Smooth muscle cell (in vitro differentiated cells): Measurements from ENCODE around the gene GALNTL6. TPM values are rescaled to one million over a fixed set of nuclear protein-coding genes. Genes with fewer than 3 reads are reported as not detected.

Experiments
- DNase-seq: peaks from one replicate; lab custom pipeline; 2025; ENCODE audit not compliant: unreplicated experiment; lab: John Stamatoyannopoulos, UW
- H2AFZ ChIP-seq: fragments of 200-600 bp; sonication (generic); 2 replicates; pipeline ENCODE4 v1.6.0; 2016; ENCODE audit warnings: antibody characterized with exemption, low read depth, mild to moderate bottlenecking
- H3F3A ChIP-seq: fragments of 200-600 bp; sonication (generic); 2 replicates; pipeline ENCODE4 v1.6.0; 2017; ENCODE audit warnings: antibody characterized with exemption, low read depth
- H3K27ac ChIP-seq: fragments of 200-600 bp; sonication (generic); 2 replicates; pipeline ENCODE4 v1.5.1; 2016; ENCODE audit warnings: low read depth, mild to moderate bottlenecking
- H3K27me3 ChIP-seq: fragments of 200-600 bp; sonication (generic); 2 replicates; pipeline ENCODE4 v1.6.1; 2016; ENCODE audit warnings: low read depth, mild to moderate bottlenecking
- H3K36me3 ChIP-seq: fragments of 200-600 bp; sonication (generic); 2 replicates; pipeline ENCODE4 v1.5.1; 2016; ENCODE audit warnings: low read depth
- H3K4me1 ChIP-seq: fragments of 200-600 bp; sonication (generic); 2 replicates; pipeline ENCODE4 v1.5.1; 2016; ENCODE audit warnings: low read depth
- H3K4me2 ChIP-seq: fragments of 200-600 bp; sonication (generic); 2 replicates; pipeline ENCODE4 v1.6.0; 2016; ENCODE audit warnings: mild to moderate bottlenecking
- H3K4me3 ChIP-seq: fragments of 200-600 bp; sonication (generic); 2 replicates; pipeline ENCODE4 v1.5.1; 2016; ENCODE audit warnings: mild to moderate bottlenecking
- H3K79me2 ChIP-seq: fragments of 200-600 bp; sonication (generic); 2 replicates; pipeline ENCODE4 v1.6.0; 2016; ENCODE audit warnings: low read depth, mild to moderate bottlenecking
- H3K9ac ChIP-seq: fragments of 200-600 bp; sonication (generic); 2 replicates; pipeline ENCODE4 v1.6.0; 2016; ENCODE audit warnings: low read depth
- H3K9me3 ChIP-seq: fragments of 200-600 bp; sonication (generic); replicated peaks from 2 replicates; pipeline ENCODE4 v1.5.1; 2016; ENCODE audit warnings: low read depth
- H4K20me1 ChIP-seq: fragments of 200-600 bp; sonication (generic); 2 replicates; pipeline ENCODE4 v1.6.0; 2016; ENCODE audit warnings: low read depth
- CTCF ChIP-seq: fragments of 200-600 bp; sonication (generic); IDR thresholded peaks from 2 replicates; pipeline ENCODE4 v1.5.1; 2017; ENCODE audit warnings: borderline replicate concordance, mild to moderate bottlenecking, antibody characterized with exemption; ENCODE audit not compliant: insufficient read depth, poor library complexity, severe bottlenecking
- WGBS: methylation state at CpG from one replicate; pipeline ENCODE4 v1.1.7; 2016; ENCODE audit warnings: low lambda C conversion rate; 5-methylcytosine and 5-hydroxymethylcytosine counted together
- polyA plus RNA-seq: library from polyadenylated mRNA; unstranded; fragments of >200 nt; fragmentation: Nextera tagmentation; extraction: Ambion mirVana; gene quantifications from 2 replicates; pipeline ENCODE4 v1.2.1, GENCODE V29; 2016
- total RNA-seq: library from RNA; depleted of rRNA; stranded (reverse); fragments of >200 nt; gene quantifications from 2 replicates; pipeline ENCODE4 v1.2.3, GENCODE V29; 2014

The GALNTL6 gene
- total and polyA plus RNA-seq, 2 experiments from 2014 or later = 0.18 to 1.3 TPM

DNA sequence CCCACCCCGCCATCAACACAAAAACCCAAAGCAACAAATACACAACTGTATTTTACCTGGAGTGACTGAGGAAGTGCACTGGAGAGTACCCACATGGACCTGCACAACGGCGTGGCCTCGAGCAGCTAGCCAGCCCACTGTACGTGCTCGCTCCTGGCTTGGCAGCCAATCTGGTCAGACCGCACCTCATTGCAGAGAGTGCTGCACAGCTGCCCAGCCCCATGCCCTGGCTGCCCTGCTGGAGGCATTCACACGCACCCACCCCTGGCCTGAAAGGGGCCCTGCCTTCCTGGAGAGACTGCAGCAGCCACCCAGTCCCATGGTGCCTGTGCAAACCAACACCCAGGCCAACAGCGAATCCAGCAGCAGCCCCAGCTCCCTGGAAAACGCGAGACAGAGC, 116.3 kb downstream of the GALNTL6 start:
- TF ChIP-seq CTCF = no peak
- 99% methylated on average over 11 of the region's 11 CpGs for WGBS

GRCh38 chr4:171929907-171930306, 116.7 kb downstream of the GALNTL6 start:
- no peak for DNase-seq
- Histone ChIP-seq H3K4me2 (no peak overlapping the region), H3K79me2 (no peaks in the 10 kb centered on the region), H3K36me3 (no peaks in the 10 kb centered on the region), H3K4me1 (no peaks in the 10 kb centered on the region), H3K27me3 (no peaks in the 10 kb centered on the region), H3K9ac (no peak overlapping the region), H3K27ac (no peak overlapping the region), H4K20me1 (no peaks in the 10 kb centered on the region), H3K9me3 (no peaks in the 10 kb centered on the region), H3K4me3 (no peak overlapping the region), H2AFZ (no peak overlapping the region), H3F3A (no peaks in the 10 kb centered on the region)
- WGBS = 85% methylated on average over 8 of the region's 8 CpGs
- no peak for TF ChIP-seq CTCF

More for the DNA sequence above, 116.3 kb downstream of the GALNTL6 start:
- no peak for DNase-seq
- no peak overlapping the region for H3K4me3 ChIP-seq
- no peaks in the 10 kb centered on the region for H4K20me1 ChIP-seq
- no peaks in the 10 kb centered on the region for H3K4me1 ChIP-seq
- H3K27me3 ChIP-seq = no peaks in the 10 kb centered on the region
- no peaks in the 10 kb centered on the region for H3F3A ChIP-seq
- no peaks in the 10 kb centered on the region for H3K9me3 ChIP-seq
- H3K36me3 ChIP-seq = no peaks in the 10 kb centered on the region
- H3K4me2 ChIP-seq = no peak overlapping the region
- H3K9ac ChIP-seq = no peak overlapping the region
- no peaks in the 10 kb centered on the region for H3K79me2 ChIP-seq
- no peak overlapping the region for H2AFZ ChIP-seq
- no peak overlapping the region for H3K27ac ChIP-seq

DNA sequence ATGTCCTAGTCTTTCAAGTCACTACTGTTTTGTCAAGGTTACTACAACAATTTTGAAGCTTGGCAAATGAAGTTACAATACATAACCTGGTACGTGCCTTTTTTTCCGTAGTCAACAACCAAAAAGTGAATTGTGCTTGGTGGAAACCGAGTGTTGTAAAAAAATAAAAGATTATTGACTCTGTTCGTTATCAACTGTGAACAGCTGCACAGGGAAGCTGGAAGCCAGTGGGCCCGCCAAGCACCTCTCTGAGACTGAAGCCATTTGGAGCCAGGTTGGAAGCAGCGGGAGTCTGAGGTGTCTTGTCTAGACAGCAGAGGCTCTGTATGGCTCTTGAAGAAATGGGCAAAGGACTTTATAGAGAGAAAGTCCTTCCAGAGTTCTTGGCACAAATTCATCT, 119.0 kb downstream of the GALNTL6 start:
- no peak for DNase-seq
- 89% methylated on average over 6 of the region's 6 CpGs for WGBS
- H3K9ac ChIP-seq = no peak overlapping the region
- no peak overlapping the region for H2AFZ ChIP-seq
- no peak for TF ChIP-seq CTCF
- no peaks in the 10 kb centered on the region for H3K36me3 ChIP-seq
- H3F3A ChIP-seq = no peaks in the 10 kb centered on the region
- no peaks in the 10 kb centered on the region for H3K4me1 ChIP-seq
- H3K27me3 ChIP-seq = no peaks in the 10 kb centered on the region
- no peak overlapping the region for H3K27ac ChIP-seq
- H4K20me1 ChIP-seq = no peaks in the 10 kb centered on the region
- H3K9me3 ChIP-seq = no peaks in the 10 kb centered on the region
- H3K4me2 ChIP-seq = no peak overlapping the region
- H3K4me3 ChIP-seq = no peak overlapping the region
- H3K79me2 ChIP-seq = no peaks in the 10 kb centered on the region

- Histone ChIP-seq H3K36me3 (no peaks in the 10 kb centered on the region), H2AFZ (no peak overlapping the region), H4K20me1 (no peaks in the 10 kb centered on the region), H3K27me3 (no peaks in the 10 kb centered on the region), H3K4me3 (no peak overlapping the region), H3K79me2 (no peaks in the 10 kb centered on the region), H3K27ac (no peak overlapping the region), H3K9me3 (no peaks in the 10 kb centered on the region), H3K4me1 (no peaks in the 10 kb centered on the region), H3K9ac (no peak overlapping the region), H3K4me2 (no peak overlapping the region), H3F3A (no peaks in the 10 kb centered on the region)
- no peak for TF ChIP-seq CTCF
- DNase-seq = no peak
- 97% methylated on average over 6 of the region's 6 CpGs for WGBS
Measured at GRCh38 chr4:171940656-171941055, 127.5 kb downstream of the GALNTL6 start.
